GM18505 (cell line): ENCODE data around the gene ANXA8L1.
"Not testable (repeated sequence)": the region's sequence is repeated elsewhere in the genome, so short reads cannot be mapped to it uniquely, and the experiment has no call there.

Source experiments
- ATAC-seq: cut with Tn5 transposase; IDR thresholded peaks from one replicate; pipeline ENCODE4 v1.9.1; 2021; ENCODE audit not compliant: unreplicated experiment
- POLR2A ChIP-seq: IDR thresholded peaks from 4 replicates; pipeline ENCODE4 v1.6.1; 2011; ENCODE audit warnings: borderline replicate concordance; ENCODE audit not compliant: insufficient read depth, insufficient read length; ENCODE audit errors: extremely low read depth

Gene ANXA8L1, protein sequence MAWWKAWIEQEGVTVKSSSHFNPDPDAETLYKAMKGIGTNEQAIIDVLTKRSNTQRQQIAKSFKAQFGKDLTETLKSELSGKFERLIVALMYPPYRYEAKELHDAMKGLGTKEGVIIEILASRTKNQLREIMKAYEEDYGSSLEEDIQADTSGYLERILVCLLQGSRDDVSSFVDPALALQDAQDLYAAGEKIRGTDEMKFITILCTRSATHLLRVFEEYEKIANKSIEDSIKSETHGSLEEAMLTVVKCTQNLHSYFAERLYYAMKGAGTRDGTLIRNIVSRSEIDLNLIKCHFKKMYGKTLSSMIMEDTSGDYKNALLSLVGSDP

DNA sequence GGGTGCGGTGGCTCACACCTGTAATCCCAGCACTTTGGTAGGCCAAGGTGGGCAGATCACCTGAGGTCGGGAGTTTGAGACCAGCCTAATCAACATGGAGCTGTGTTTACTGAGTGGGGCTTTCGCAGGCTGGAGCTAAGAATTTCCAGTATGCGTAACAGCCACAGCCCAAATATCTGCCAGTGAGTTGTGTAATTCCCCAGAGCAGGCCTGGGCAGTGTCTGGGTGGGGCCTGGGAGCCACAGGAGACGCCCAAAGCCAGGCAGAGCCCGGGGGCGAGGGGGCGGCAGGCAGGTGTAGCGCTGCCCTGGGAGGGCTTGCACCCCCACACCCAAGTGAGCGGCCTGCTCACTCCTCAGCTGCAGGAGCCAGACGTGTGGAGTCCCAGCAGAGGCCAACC is at the start of gene ANXA8L1:
Gene ANXA8L1 (plus strand): TSS at position 371 of the 400 bp plus-strand sequence. CDS start 76 bp downstream, outside the sequence.
- not testable (repeated sequence) for ATAC-seq

DNA sequence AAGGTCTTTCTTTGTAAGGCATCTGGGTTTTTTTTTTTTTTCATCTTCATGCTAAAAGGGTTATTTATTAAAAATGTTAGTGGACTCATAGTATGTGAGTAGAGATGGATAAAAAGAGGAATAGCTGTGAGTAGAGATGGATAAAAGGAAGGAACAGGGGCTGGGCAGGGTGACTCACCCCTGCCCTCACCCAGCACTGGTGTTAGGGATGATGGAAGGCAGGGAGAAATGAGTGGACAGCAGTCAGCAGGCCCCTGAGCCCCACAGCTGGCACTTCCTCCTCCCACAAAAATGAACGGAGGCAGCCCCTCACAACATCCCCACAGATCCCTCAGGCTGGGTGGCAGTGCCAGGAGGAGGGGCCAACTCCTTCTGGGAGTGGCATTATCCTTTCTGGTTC is 49.5 kb upstream of the ANXA8L1 start:
- no peak for ATAC-seq
- no peak for TF ChIP-seq POLR2A

DNA sequence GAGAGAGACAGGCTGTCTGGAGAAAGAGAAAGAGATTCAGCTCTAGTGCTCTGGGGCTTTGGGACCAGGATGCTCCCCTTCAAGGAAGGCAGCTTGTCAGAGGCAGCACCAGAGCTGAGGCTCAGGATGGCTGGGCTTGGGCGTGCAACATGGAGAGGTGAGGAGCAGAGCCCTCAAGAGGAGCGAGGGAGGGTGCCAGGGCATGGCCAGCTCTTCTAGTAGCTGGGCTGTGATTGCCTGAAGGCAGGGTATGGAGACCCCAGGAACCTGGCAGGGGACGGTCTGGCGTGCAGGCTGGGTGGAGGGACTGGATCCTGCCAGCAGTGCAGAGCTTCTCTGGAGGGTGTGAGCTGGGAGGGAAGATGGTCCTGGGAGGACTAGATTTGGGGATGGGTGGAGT is 48.6 kb upstream of the ANXA8L1 start:
- no peak for ATAC-seq
- TF ChIP-seq POLR2A = no peak

DNA sequence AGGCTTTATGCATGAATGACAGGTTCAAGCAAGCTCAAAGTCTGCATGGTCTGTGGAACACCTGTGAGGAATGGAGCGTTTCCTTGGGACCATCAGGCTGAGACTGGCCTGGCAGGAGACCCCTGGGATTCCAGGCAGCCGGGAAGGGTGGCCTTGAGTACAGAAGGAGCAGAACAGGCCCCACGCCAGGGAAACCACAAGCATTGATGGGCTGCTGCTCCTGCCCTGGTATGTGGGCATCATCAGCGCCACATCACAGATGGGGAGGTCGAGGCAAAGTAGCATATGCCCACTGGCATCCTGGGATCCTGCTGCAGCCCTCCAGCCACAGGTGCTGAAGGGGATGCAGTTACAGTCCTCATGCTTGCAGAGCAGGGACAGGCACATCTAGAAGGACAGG is 47.9 kb upstream of the ANXA8L1 start:
- TF ChIP-seq POLR2A = no peak
- ATAC-seq = no peak

DNA sequence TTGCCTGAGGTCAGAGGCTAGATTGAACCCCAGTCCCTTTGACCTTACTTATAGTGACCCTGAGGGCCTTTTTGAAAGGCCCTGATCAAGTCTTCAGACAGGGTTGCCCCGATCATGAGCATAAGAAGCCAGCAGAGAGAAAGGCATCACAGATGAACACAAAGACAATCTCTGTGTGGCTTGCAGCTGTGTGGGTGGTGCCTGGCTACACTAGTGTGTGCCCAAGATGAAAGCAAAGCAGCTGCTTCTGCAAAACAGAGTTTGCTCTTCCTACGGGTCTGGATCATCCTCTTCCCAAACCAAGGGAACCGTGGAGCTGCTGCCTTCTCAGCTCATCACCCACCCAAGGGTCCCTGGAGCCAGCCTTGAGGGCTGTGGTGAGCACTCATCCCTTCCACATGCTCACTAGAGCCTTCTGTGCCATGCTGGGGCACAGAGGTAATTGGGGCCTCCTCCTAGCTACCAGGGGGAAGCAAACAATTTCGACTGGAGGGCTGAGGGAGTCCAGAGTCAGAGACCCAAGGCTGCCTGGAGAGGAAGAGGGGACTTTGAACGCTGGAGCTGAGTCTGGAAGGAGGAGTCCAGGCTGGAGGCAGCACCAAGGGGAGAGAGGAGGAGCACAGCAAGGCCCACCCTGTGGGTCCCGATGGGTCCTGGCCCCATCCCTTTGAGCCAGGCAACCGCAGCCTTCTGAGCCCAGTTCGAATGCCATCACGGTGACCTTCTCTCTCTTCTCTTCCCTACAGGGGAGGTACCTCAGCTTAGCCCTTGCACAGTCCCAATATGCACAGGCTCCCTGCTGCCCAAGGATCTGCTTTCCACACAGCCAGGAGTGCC is 46.5 kb upstream of the ANXA8L1 start:
- no peak for TF ChIP-seq POLR2A

DNA sequence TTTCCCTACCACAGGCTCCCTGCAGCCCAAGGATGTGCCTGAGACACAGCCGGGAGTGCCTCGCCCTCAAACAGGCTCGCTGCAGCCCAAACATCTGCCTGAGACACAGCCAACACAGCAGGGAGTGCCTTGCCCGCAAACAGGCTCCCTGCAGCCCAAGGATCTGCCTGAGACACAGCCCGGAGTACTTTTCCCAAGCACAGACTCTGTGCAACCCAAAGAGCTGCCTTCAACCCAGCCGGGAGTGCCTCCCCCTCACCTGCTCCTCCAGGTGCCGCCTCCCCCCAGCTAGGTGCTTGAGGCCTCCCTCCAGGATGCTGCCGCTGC is 45.9 kb upstream of the ANXA8L1 start:
- ATAC-seq = no peak
- TF ChIP-seq POLR2A = no peak

More for the DNA sequence above, 46.5 kb upstream of the ANXA8L1 start:
- no peak for ATAC-seq

DNA sequence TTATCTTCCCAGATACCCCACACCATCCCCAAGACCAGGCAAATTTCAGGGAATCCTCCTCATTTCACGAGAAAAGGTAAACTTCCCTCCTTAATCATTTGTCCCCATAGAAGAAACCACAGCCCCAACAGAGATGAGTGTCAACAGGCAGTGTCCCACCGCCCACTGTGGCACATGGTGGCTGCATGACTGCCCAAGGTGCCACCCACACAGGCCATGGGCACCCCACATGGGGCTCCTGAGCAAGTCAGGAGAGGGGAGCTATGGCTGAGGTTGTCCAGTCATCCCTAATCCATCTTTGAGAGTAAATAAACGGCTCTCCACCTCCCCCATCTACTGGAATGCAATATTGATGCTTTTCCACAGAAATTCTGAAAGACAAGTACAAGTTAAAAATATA is 44.7 kb upstream of the ANXA8L1 start:
- ATAC-seq = no peak
- no peak for TF ChIP-seq POLR2A

DNA sequence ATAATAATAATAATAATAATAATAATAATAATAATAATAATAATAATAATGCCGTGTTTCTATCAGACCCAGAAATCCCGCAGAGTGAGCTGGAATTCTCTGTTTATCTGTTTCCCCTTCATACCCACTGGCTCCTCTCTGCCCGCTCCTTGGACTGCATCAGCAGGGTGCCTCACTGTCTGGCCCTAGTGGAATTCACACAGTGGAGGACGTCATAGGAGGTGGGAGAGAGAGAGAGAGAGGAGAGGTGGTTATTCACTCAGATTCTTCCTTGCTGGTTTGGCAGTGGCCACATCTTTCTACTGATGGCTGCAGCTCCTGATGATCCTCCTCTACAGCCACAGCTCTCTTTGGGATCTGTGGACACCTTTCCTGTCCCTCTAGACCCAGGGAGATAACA is 10.1 kb upstream of the ANXA8L1 start:
- not testable (repeated sequence) for ATAC-seq

DNA sequence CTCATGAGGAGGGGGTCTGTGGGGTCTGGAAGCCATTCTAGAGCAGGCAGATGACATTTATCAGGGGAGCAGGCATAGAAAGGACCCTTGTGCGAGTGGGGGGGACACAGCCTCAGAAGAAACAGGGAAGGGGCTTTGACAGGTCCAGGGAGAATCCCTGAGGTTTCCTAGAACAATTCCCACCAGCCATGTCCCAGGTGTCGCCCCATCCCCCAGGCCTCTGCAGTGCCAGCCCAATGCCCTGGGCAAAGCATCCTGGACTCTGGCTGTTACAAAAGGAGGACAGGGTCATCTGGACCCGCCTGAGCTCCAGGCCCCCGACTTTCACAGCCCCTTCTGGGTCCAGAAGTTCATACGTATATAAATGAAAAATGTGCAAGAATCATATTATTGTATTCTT is 8.4 kb upstream of the ANXA8L1 start:
- ATAC-seq = not testable (repeated sequence)

DNA sequence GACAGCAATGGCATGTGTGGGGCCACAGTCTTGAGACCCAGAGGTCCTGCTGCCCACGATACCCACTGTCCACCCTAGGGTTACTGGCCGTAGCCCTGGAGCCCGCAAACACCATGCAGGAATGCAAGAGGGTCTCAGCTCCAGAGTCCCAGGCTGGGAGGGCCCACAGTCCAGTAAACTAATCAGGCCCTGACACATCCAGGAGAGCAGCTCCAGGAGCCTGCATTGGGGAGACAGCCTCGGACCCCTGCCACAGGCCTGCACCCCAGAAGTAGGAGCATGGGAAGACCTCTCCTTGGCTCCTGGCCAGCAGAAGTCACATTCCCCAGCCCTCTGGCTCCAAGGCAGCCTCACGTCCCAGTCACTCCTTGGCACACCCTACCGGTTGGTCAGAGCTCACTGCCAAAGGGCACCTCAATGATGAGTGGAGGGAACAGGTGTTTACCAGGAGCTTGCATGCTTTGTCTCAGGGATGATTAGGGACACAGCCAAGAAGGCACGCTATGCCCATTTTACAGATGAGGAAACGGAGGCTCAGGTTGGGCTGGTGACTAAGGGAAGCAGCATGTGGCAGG is 7.8 kb upstream of the ANXA8L1 start:
- not testable (repeated sequence) for ATAC-seq

DNA sequence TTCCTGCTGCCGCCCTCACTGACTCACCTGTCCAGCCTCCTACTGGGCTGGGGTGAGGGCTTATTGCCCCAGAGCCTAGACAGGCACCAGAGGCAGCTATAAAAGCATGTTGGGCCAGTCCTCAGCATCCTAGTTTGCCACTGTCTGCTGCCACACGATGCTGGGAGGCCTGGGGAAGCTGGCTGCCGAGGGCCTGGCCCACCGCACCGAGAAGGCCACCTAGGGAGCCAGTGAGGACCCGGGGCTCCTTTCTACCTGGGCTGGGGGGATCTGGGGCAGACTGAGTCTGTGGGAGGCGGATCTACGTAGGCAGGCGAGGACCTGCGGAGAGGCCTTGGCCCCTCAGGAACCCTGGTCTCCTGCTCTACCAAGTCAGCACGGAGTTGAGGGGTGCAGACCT is 6.6 kb upstream of the ANXA8L1 start:
- ATAC-seq = not testable (repeated sequence)

DNA sequence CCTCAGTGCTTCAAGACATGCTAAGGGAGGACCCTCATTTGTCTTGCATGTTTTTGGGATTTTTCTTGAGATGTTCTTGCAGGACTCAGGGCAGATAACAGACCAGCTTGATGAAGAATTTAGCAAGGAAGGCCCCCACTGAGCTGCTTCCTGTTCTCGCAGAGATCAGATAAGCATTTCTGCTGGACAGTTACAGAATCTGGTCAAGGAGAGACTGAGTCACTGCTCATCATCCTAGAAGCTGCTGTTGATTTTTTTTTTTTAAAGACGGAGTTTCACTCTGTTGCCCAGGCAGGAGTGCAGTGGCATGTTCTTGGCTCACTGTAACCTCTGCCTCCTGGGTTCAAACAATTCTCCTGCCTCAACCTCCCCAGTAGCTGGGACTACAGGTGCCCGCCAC is 1.2 kb upstream of the ANXA8L1 start:
- not testable (repeated sequence) for ATAC-seq

DNA sequence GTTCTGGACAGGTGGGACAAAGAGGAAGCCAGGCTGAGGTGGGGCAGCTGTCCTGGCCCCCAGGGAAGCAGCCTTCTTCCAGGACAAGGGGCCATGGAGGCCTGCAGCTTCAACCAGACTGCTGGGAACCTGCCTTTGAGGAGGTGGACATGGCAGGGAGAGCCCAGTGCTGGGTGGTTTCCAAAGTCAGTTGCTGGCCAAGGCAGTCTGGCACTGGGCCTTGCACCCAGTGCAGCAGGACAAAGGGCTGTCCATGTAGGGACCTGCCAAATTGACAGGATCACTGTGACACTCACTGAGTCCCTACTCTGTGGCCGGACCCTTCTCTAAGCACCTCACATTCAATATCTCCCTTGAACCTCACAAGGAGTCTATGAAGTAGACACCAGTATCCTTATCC is 1.4 kb downstream of the ANXA8L1 start:
- not testable (repeated sequence) for ATAC-seq

DNA sequence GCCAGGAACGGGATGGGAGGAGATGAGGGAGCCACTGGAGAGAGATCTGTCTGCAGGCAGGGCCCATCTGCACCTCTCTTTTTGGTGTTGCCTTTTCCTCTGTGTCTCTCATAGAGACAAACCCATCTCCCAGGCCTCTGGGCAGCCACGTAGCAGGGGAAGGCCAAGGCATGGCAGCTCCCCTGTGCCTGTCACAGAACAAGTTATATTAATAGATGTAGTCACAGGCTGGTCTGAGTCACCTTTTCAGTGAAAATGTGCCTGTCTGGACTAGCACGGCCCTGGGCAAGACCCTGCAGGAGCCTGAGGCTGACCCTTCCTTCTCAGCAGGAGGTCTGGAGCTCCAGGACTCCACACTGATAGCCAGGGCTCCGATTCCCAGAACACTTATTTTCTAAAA is 2.1 kb downstream of the ANXA8L1 start:
- not testable (repeated sequence) for ATAC-seq

DNA sequence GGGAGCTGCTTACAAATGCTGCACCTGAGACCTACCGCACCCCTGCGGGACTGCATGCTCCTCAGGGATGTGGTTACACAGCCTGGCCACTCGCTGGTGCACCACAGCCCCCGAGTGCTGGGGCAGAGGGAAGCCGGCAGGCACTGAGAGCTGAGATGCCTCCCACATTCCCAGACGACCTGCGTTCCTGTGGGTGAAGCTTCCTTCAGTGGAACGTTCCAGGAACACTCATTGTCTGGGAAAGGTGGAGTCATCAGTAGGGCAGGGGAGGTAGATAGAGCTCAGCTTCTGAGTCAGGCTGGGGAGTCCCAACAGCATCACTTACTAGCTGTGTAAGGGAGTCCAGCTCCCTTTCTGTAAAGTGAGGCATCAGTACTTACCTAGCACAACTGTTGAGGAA is 2.5 kb downstream of the ANXA8L1 start:
- ATAC-seq = not testable (repeated sequence)

DNA sequence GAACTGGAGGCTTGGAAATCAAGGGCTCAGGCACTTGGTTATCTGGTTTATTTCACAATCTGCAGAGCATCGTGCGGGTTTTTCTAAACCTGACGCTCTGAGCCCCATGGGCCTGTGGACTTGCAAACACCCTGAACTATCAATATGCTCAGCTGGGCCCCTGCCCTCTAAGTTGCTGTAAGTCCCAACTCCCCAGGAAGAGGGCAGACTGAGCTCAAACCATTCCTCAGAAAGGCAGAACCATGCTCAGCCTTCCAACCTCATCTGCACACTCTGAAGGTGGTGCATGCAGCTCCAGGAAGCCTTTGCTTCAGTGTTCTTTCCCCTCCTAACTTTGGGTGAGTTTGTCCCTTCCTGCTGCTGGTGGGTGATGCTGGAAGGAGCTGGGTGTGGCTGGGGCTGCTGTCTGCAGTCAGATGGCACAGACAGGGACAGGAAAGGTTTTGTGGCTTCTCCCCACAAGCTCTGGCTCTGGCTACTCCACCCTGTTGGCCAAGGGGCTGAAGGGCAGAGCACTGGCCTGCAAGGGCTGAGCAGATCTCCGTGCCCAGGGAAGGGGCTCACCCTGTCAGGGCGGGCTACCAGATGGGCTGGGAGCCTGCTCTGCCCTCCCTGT is 3.8 kb downstream of the ANXA8L1 start:
- ATAC-seq = not testable (repeated sequence)

DNA sequence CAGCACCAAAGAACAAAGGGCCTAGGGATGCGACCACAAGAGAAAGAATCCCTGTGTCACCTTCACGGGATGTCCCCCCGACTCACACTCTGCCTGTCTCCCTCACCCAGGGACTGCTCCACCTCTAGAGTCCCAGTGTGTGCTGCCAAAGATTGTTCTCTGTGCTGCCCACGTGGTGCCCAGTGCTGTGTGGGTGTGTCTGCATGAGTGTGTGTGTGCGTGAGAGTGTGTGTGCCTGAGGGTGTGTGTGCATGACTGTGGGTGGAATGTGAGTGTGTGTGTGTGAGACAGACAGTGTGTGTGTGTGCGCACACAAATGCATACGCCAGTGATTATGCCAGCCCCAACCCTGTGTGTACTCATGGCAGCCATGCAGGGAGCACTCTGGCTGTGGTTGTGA is 10.3 kb downstream of the ANXA8L1 start:
- not testable (repeated sequence) for ATAC-seq

DNA sequence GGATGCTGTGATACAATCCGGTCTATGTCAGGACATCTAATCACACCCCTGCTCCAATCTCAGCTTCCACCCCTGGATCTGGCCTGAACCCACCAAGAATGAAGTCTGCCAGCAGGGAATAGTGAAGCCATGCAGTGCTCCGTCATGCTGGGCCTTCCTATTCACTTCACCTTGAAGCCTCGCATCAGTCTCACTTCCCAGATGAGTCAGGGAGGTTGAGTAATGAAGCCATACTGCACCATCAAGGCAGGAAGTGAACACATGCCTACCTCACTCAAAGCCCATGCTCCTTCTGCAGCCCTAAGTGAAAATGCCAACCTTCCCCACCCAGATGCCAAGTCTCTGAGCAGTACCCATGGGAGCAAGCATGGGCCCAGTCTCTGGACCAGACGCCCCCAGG is 11.1 kb downstream of the ANXA8L1 start:
- peak; percentile 71 for ATAC-seq

DNA sequence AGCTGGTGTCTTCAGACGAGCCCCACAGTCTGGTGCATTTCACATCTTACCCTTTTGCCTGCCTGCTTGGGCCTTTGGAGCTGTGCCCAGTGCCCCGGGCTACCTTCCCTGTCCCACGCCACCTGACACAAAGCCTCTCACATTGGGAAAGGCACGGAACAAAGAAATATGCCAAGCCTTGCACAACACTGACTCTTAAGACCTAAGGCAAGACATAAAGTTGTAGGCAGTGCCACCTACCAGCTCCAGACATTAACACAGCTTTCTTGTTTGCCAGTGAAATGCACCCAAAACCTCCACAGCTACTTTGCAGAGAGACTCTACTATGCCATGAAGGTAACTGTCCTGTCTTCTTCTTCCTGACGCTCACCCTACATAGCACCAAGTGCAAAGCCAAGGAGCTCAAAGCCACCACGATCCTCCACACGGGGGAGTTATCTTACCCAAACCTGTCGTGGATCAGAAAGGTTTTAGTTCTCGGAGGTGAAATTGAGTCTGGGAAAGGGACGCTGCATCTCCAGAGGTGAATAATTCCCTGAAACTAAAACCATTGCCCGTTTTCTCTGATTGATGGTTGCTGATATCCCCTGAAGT is 11.8 kb downstream of the ANXA8L1 start:
- not testable (repeated sequence) for ATAC-seq

DNA sequence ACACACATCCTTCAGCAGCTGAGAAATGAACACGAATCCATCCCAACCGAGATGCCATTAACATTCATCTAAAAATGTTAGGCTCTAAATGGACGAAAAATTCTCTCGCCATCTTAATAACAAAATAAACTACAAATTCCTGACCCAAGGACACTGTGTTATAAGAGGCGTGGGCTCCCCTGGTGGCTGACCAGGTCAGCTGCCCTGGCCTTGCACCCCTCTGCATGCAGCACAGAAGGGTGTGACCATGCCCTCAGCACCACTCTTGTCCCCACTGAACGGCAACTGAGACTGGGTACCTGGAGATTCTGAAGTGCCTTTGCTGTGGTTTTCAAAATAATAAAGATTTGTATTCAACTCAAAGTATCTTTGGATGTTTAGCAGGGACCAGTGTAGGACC is 15.8 kb downstream of the ANXA8L1 start:
- ATAC-seq = not testable (repeated sequence)
